SJSA1 (cell line): ENCODE data around the gene CAPN3. TPM values are rescaled to one million over a fixed set of nuclear protein-coding genes. Genes with fewer than 3 reads are reported as not detected.

Source experiments
- DNase-seq, 2 experiments: peaks; one replicate each; pipeline ENCODE4 v3.0.0-alpha.2; 2015 to 2020; ENCODE audit warnings: low spot score in 2 of 2, low read depth in 1 of 2
- H3K27ac ChIP-seq: fragments of 250-450 bp; sonication (Bioruptor Pico); 2 replicates; pipeline ENCODE4 v1.5.1; 2020; ENCODE audit warnings: mild to moderate bottlenecking, moderate library complexity
- H3K27me3 ChIP-seq: fragments of 250-450 bp; sonication (Bioruptor Pico); replicated peaks from 2 replicates; pipeline ENCODE4 v1.5.1; 2020; ENCODE audit warnings: mild to moderate bottlenecking, moderate library complexity
- H3K36me3 ChIP-seq: fragments of 250-450 bp; sonication (Bioruptor Pico); 2 replicates; pipeline ENCODE4 v1.5.1; 2020; ENCODE audit warnings: mild to moderate bottlenecking
- H3K4me1 ChIP-seq: fragments of 250-450 bp; sonication (Bioruptor Pico); replicated peaks from 2 replicates; pipeline ENCODE4 v1.6.1; 2021; ENCODE audit warnings: mild to moderate bottlenecking
- H3K4me3 ChIP-seq: fragments of 250-450 bp; sonication (Bioruptor Pico); 2 replicates; pipeline ENCODE4 v1.5.1; 2020; ENCODE audit warnings: mild to moderate bottlenecking
- H3K9me3 ChIP-seq: fragments of 250-450 bp; sonication (Bioruptor Pico); replicated peaks from 2 replicates; pipeline ENCODE4 v1.5.1; 2020; ENCODE audit warnings: mild to moderate bottlenecking
- total RNA-seq: library from RNA; depleted of rRNA; stranded (reverse); fragments of >200 nt; shearing (Covaris generic); gene quantifications from 2 replicates; pipeline ENCODE4 v1.2.3, GENCODE V29; 2014

CAPN3 gene
- total RNA-seq, 1 experiment from 2014 or later, result 0.11 TPM

DNA sequence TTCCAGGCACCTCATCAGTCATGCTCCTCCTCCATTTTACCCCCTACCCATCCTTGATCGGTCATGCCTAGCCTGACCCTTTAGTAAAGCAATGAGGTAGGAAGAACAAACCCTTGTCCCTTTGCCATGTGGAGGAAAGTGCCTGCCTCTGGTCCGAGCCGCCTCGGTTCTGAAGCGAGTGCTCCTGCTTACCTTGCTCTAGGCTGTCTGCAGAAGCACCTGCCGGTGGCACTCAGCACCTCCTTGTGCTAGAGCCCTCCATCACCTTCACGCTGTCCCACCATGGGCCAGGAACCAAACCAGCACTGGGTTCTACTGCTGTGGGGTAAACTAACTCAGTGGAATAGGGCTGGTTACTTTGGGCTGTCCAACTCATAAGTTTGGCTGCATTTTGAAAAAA lies 52.6 kb downstream of the CAPN3 start:
- H3K36me3 ChIP-seq, result peaks cover 44% of the 10 kb centered on the region
- no peak overlapping the region for H3K4me3 ChIP-seq
- no peak overlapping the region for H3K27ac ChIP-seq
- no peaks in the 10 kb centered on the region for H3K27me3 ChIP-seq
- H3K4me1 ChIP-seq, result peaks cover 8% of the 10 kb centered on the region; the same call in 1 of the 2 replicates
- no peaks in the 10 kb centered on the region for H3K9me3 ChIP-seq
- no peak for DNase-seq

DNA sequence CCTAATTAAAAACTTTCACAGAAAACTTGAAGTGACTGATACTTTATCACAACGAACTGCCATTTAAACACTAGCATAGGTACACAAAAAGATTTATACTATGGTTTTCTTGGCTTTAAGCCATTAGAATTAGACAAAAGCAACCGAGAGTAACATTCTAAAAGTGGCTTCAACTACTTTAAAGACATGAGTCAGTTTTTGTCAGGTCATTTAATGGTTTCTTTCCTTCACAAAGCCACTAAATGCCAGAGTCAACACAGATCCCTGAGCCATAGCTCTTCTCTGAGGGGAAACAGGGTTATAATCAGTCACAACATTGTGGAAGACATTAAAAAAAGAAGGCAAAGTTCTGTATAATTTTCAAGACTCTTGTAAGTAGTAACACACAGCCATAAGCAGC lies 54.6 kb downstream of the CAPN3 start:
- Histone ChIP-seq H3K9me3 (no peaks in the 10 kb centered on the region), H3K27me3 (no peaks in the 10 kb centered on the region), H3K4me3 (no peak overlapping the region), H3K36me3 (peaks cover 61% of the 10 kb centered on the region), H3K27ac (no peak overlapping the region), H3K4me1 (peaks cover 8% of the 10 kb centered on the region; the same call in 1 of the 2 replicates)
- peak in 1 of 2 experiments; percentile 12 for DNase-seq

DNA sequence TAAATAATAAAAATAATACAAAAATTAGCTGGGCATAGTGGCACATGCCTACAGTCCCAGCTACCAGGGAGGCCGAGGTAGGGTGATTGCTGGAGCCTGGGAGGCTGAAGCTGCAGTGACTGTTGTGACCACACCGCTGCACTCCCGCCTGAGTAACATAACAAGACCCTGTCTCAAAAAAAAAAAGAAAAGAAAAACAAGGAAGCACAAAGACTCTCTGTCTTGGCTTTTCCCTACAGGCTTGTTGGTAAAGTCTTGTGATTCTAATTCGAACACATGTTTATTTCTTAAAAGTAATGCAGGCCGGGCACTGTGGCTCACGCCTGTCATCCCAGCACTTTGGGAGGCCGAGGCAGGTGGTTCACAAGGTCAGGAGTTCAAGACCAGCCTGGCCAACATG lies 60.1 kb downstream of the CAPN3 start:
- Histone ChIP-seq H3K4me3 (no peak overlapping the region), H3K4me1 (peaks cover 2% of the 10 kb centered on the region; the same call in 1 of the 2 replicates), H3K36me3 (peaks cover 93% of the 10 kb centered on the region), H3K27me3 (no peaks in the 10 kb centered on the region), H3K27ac (no peak overlapping the region), H3K9me3 (no peaks in the 10 kb centered on the region)
- no peak for DNase-seq

- Histone ChIP-seq H3K9me3 (no peaks in the 10 kb centered on the region), H3K27ac (no peak overlapping the region), H3K36me3 (peaks cover 92% of the 10 kb centered on the region), H3K4me3 (no peak overlapping the region), H3K27me3 (no peaks in the 10 kb centered on the region), H3K4me1 (no peaks in the 10 kb centered on the region)
- DNase-seq, result no peak
Observed at GRCh38 chr15:42421376-42421775, 62.1 kb downstream of the CAPN3 start.

GRCh38 chr15:42427429-42428223 lies 68.3 kb downstream of the CAPN3 start:
- Histone ChIP-seq H3K4me3 (no peak overlapping the region), H3K4me1 (no peaks in the 10 kb centered on the region), H3K27me3 (no peaks in the 10 kb centered on the region), H3K27ac (no peak overlapping the region), H3K36me3 (peaks cover 87% of the 10 kb centered on the region), H3K9me3 (no peaks in the 10 kb centered on the region)
- DNase-seq, result no peak

- peaks cover 75% of the 10 kb centered on the region for H3K36me3 ChIP-seq
Observed at GRCh38 chr15:42444415-42445063, 85.2 kb downstream of the CAPN3 start.

DNA sequence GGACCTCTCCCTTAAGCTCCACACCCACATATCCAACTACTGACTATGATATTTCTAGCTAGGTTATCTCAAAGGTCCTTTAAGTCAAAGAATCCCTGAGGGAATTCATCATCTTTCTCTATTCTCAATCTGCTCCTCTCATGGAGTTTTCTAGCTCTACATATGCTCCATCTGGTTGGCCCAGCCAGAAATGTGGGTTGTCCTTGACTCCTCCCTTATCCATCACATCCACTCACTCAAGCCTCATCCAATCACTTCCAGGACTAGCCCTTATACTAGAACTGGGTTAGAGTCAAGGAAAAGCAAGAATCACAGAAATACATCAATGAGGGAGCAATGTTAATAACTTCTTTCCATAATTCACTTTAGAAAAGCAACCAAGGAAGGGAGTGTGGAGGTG lies 86.2 kb downstream of the CAPN3 start:
- Histone ChIP-seq H3K27me3 (no peaks in the 10 kb centered on the region), H3K27ac (no peak overlapping the region), H3K36me3 (peaks cover 79% of the 10 kb centered on the region), H3K4me3 (no peak overlapping the region), H3K9me3 (no peaks in the 10 kb centered on the region), H3K4me1 (no peaks in the 10 kb centered on the region)
- no peak for DNase-seq

More at GRCh38 chr15:42444415-42445063, 85.2 kb downstream of the CAPN3 start:
- Histone ChIP-seq H3K27ac (no peak overlapping the region), H3K4me3 (no peak overlapping the region), H3K9me3 (no peaks in the 10 kb centered on the region), H3K4me1 (no peaks in the 10 kb centered on the region), H3K27me3 (no peaks in the 10 kb centered on the region)
- no peak for DNase-seq

DNA sequence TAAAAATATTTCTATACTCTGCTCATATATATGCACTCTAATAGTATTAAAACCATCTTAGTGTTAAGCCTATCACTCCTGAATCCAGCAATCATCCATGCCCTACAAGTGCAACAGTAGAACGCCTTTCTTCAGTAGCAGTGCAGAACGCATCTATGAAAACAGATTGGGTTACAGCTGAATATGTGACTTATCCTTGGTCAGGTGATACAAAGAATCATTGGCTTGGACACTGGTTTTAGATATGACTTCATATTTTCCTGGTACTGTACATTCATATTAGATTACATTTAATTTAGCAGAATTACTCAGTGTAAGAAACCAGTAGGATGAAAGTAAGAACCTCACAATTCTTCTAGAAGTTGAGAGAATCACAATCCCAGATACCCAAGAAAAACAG lies 88.3 kb downstream of the CAPN3 start:
- Histone ChIP-seq H3K9me3 (no peaks in the 10 kb centered on the region), H3K4me1 (no peaks in the 10 kb centered on the region), H3K27ac (no peak overlapping the region; the same call in 1 of the 2 replicates), H3K27me3 (no peaks in the 10 kb centered on the region), H3K4me3 (no peak overlapping the region), H3K36me3 (peaks cover 78% of the 10 kb centered on the region)
- DNase-seq, result no peak

GRCh38 chr15:42448281-42448680 lies 89.0 kb downstream of the CAPN3 start:
- peaks cover 81% of the 10 kb centered on the region for H3K36me3 ChIP-seq

DNA sequence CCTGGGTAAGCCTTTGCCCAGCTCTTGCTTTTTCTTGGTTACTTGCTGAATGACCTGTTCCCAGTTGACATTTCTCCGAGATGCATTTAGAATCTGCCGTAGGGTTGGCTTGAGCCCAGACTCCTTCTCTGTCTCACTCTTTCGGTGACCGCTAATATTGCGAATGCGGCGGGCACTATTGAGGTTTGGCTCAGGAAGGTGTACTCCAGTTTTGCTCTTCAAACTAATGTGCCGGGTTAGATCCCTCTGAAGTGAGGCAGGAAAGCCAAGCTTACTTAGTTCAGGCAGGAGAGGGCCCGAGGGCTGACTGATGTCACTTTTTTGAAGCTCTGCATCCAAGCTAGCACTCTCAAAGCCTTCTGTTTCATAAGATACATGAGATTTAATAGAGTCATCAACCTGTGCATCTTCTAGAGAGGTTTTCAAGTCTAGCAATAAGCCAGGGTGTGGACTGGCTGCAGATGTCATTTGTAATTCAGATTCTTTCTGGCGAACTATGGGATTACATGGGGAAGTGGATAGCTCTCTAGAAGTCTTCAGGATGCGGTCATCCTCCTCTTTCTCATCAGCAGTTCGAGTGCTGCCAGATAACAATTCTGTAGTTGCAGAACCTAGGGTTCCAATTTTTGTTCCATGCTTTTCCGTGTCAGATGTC lies 90.6 kb downstream of the CAPN3 start:
- no peak for DNase-seq
- H3K4me1 ChIP-seq, result no peaks in the 10 kb centered on the region
- H3K4me3 ChIP-seq, result no peak overlapping the region
- H3K36me3 ChIP-seq, result peaks cover 78% of the 10 kb centered on the region
- H3K27ac ChIP-seq, result no peak overlapping the region
- H3K9me3 ChIP-seq, result no peaks in the 10 kb centered on the region
- H3K27me3 ChIP-seq, result no peaks in the 10 kb centered on the region

More at GRCh38 chr15:42448281-42448680, 89.0 kb downstream of the CAPN3 start:
- DNase-seq, result no peak
- Histone ChIP-seq H3K9me3 (no peaks in the 10 kb centered on the region), H3K4me1 (no peaks in the 10 kb centered on the region), H3K27ac (no peak overlapping the region), H3K4me3 (no peak overlapping the region), H3K27me3 (no peaks in the 10 kb centered on the region)

GRCh38 chr15:42450425-42450790 lies 91.1 kb downstream of the CAPN3 start:
- Histone ChIP-seq H3K27me3 (no peaks in the 10 kb centered on the region), H3K36me3 (peaks cover 77% of the 10 kb centered on the region), H3K4me1 (no peaks in the 10 kb centered on the region), H3K9me3 (no peaks in the 10 kb centered on the region), H3K4me3 (no peak overlapping the region), H3K27ac (no peak overlapping the region)
- DNase-seq, result no peak

DNA sequence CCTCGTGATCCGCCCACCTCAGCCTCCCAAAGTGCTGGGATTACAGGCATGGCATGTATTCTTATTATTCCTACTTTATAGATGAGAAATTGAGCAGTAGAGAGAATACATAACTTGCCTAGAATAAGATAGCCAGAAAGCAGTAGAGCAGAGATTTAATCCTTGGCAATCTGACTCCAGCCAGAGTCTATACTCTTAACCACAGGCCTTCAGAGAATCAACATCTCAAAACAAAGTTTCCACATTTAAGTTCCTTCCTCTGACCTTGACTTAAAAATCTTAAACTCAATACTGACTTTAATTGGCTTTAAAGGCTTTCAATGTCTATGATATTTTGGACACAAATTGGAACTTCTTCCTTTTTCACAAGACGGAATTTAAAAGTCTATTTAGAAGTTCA lies 94.5 kb downstream of the CAPN3 start:
- no peak overlapping the region for H3K27ac ChIP-seq
- H3K9me3 ChIP-seq, result no peaks in the 10 kb centered on the region
- H3K4me1 ChIP-seq, result peaks cover 24% of the 10 kb centered on the region
- DNase-seq, result no peak
- peaks cover 47% of the 10 kb centered on the region for H3K36me3 ChIP-seq
- H3K4me3 ChIP-seq, result no peak overlapping the region
- no peaks in the 10 kb centered on the region for H3K27me3 ChIP-seq

GRCh38 chr15:42456531-42456930 lies 97.2 kb downstream of the CAPN3 start:
- no peaks in the 10 kb centered on the region for H3K27me3 ChIP-seq
- peak overlapping the region; percentile 80 for H3K27ac ChIP-seq
- peaks cover 24% of the 10 kb centered on the region for H3K4me1 ChIP-seq
- peak in 1 of 2 experiments; percentile 6 for DNase-seq
- no peak overlapping the region for H3K4me3 ChIP-seq
- no peaks in the 10 kb centered on the region for H3K9me3 ChIP-seq
- peaks cover 27% of the 10 kb centered on the region for H3K36me3 ChIP-seq

DNA sequence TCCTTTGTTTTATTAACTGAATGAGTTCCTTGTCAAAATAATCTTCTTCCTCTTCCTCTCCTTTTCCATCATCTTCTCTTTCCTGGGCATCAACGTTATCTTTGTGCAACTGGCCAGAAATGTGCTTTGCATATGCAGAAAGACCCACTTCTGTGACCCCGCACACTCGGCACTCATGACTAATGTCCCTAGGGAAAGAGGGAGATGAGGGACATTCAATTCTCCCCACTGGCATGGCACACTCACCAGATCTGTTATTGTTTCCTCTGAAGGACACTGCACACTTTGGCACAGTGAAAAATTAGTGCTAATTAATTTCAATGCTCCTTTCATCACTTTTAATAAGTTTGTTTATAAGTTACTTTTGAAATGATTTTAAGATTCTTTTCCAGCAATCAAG lies 97.7 kb downstream of the CAPN3 start:
- Histone ChIP-seq H3K27me3 (no peaks in the 10 kb centered on the region), H3K9me3 (no peaks in the 10 kb centered on the region), H3K4me1 (peaks cover 24% of the 10 kb centered on the region), H3K27ac (peak overlapping the region; percentile 80), H3K36me3 (peaks cover 29% of the 10 kb centered on the region), H3K4me3 (no peak overlapping the region)
- no peak for DNase-seq
